Nephron (organoid): ENCODE data around the gene SETBP1.

Experiments
- H3K27ac Mint-ChIP-seq, 3 experiments: 2 replicates each; pipeline ENCODE4 v1.8.0; 2020; ENCODE audit warnings: mixed read lengths in 3 of 3, mild to moderate bottlenecking in 2 of 3, moderate library complexity in 1 of 3
- H3K27me3 Mint-ChIP-seq: 2 replicates; pipeline ENCODE4 v1.8.0; 2021; ENCODE audit warnings: low read depth, mild to moderate bottlenecking, moderate library complexity, mixed read lengths
- H3K36me3 Mint-ChIP-seq: 2 replicates; pipeline ENCODE4 v1.8.0; 2020; ENCODE audit warnings: low read depth, mixed read lengths
- H3K4me1 Mint-ChIP-seq: 2 replicates; pipeline ENCODE4 v1.8.0; 2020; ENCODE audit warnings: mixed read lengths
- H3K4me3 Mint-ChIP-seq, 3 experiments: 2 replicates each; pipeline ENCODE4 v1.8.0; 2020; ENCODE audit warnings: mild to moderate bottlenecking in 3 of 3, mixed read lengths in 3 of 3, moderate library complexity in 2 of 3
- H3K9me3 Mint-ChIP-seq: 2 replicates; pipeline ENCODE4 v1.8.0; 2020; ENCODE audit warnings: mixed read lengths
- CTCF ChIP-seq, 3 experiments: fragments of 200-600 bp; sonication (generic); IDR thresholded peaks; one replicate each; pipeline ENCODE4 v1.5.0; 2021; ENCODE audit warnings: antibody characterized with exemption in 3 of 3; ENCODE audit not compliant: unreplicated experiment in 3 of 3

The SETBP1 gene

GRCh38 chr18:44778788-44779187, 98.1 kb downstream of the SETBP1 start:
- Mint-ChIP-seq H3K27me3 (no peaks in the 10 kb centered on the region), H3K4me3 (peak overlapping the region in 1 of 3 experiments; percentile 2), H3K4me1 (peaks cover 83% of the 10 kb centered on the region), H3K36me3 (peaks cover 3% of the 10 kb centered on the region), H3K27ac (peak overlapping the region; percentile 75 to 92 (median 81)), H3K9me3 (no peaks in the 10 kb centered on the region)
- no peak for TF ChIP-seq CTCF (IDR thresholded peaks at IDR 0.05; ENCODE audit: unreplicated experiment in 3 of 3)

GRCh38 chr18:44779753-44780292, 99.1 kb downstream of the SETBP1 start:
- Mint-ChIP-seq H3K27me3 (peaks cover 4% of the 10 kb centered on the region), H3K36me3 (peaks cover 3% of the 10 kb centered on the region), H3K4me3 (no peak overlapping the region), H3K27ac (peak overlapping the region; percentile 75 to 92 (median 81)), H3K4me1 (peaks cover 83% of the 10 kb centered on the region), H3K9me3 (no peaks in the 10 kb centered on the region)
- no peak for TF ChIP-seq CTCF (IDR thresholded peaks at IDR 0.05; ENCODE audit: unreplicated experiment in 3 of 3)

- peak overlapping the region in 1 of 3 experiments; percentile 11 for H3K4me3 Mint-ChIP-seq
- no peak for TF ChIP-seq CTCF (IDR thresholded peaks at IDR 0.05; ENCODE audit: unreplicated experiment in 3 of 3)
- H3K4me1 Mint-ChIP-seq = peaks cover 90% of the 10 kb centered on the region
- H3K27ac Mint-ChIP-seq = peak overlapping the region; percentile 36 to 92 (median 89)
- H3K9me3 Mint-ChIP-seq = no peaks in the 10 kb centered on the region
- peaks cover 3% of the 10 kb centered on the region for H3K36me3 Mint-ChIP-seq
- H3K27me3 Mint-ChIP-seq = peaks cover 4% of the 10 kb centered on the region
Observed at GRCh38 chr18:44781886-44782285, 101.2 kb downstream of the SETBP1 start.

GRCh38 chr18:44782617-44783016, 101.9 kb downstream of the SETBP1 start:
- H3K9me3 Mint-ChIP-seq = no peaks in the 10 kb centered on the region
- H3K36me3 Mint-ChIP-seq = peaks cover 3% of the 10 kb centered on the region
- no peak overlapping the region for H3K4me3 Mint-ChIP-seq
- peaks cover 4% of the 10 kb centered on the region for H3K27me3 Mint-ChIP-seq
- H3K27ac Mint-ChIP-seq = peak overlapping the region in 2 of 3 experiments; percentile 89 to 92
- H3K4me1 Mint-ChIP-seq = peaks cover 90% of the 10 kb centered on the region
- TF ChIP-seq CTCF (IDR thresholded peaks at IDR 0.05; ENCODE audit: unreplicated experiment in 3 of 3) = no peak

GRCh38 chr18:44783371-44783770, 102.7 kb downstream of the SETBP1 start:
- peak overlapping the region in 2 of 3 experiments; percentile 28 to 92 for H3K27ac Mint-ChIP-seq
- TF ChIP-seq CTCF (IDR thresholded peaks at IDR 0.05; ENCODE audit: unreplicated experiment in 3 of 3) = no peak
- H3K9me3 Mint-ChIP-seq = no peaks in the 10 kb centered on the region
- H3K4me1 Mint-ChIP-seq = peaks cover 89% of the 10 kb centered on the region
- peaks cover 3% of the 10 kb centered on the region for H3K36me3 Mint-ChIP-seq
- H3K27me3 Mint-ChIP-seq = peaks cover 4% of the 10 kb centered on the region
- no peak overlapping the region for H3K4me3 Mint-ChIP-seq

- Mint-ChIP-seq H3K4me3 (no peak overlapping the region), H3K27ac (peak overlapping the region; percentile 72 to 86 (median 80)), H3K9me3 (no peaks in the 10 kb centered on the region), H3K4me1 (peaks cover 88% of the 10 kb centered on the region), H3K27me3 (peaks cover 4% of the 10 kb centered on the region), H3K36me3 (peaks cover 3% of the 10 kb centered on the region)
- TF ChIP-seq CTCF (IDR thresholded peaks at IDR 0.05; ENCODE audit: unreplicated experiment in 3 of 3) = no peak
Observed at GRCh38 chr18:44786257-44786656, 105.6 kb downstream of the SETBP1 start.
